GM12872 (cell line): ENCODE measurements around the gene NIF3L1.

ENCODE experiments used
- TF ChIP-seq, protein P1 (sequence below): IDR thresholded peaks from 3 replicates; pipeline ENCODE4 v1.5.1; 2011; ENCODE audit warnings: low read depth, mild to moderate bottlenecking, low read length, moderate library complexity; ENCODE audit not compliant: insufficient read depth

The NIF3L1 gene

DNA sequence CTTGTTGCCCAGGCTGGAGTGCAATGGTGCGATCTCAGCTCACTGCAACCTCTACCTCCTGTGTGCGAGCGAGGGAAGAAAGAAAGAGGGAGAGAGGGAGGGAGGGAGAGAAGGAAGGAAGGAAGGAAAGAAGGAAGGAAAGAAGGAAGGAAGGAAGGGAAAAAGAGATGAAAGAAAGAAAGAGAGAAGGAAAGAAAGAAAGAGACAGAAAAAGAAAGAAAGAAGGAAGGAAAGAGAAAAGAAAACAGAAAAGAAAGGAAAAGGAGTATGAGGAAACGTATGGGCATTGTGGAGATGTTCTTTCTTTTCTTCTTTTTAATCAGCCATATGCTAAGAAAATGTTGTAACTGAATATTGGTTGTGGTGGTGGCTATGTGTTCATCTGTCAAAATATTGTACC, 41.2 kb upstream of the NIF3L1 start:
- TF ChIP-seq, protein P1, sequence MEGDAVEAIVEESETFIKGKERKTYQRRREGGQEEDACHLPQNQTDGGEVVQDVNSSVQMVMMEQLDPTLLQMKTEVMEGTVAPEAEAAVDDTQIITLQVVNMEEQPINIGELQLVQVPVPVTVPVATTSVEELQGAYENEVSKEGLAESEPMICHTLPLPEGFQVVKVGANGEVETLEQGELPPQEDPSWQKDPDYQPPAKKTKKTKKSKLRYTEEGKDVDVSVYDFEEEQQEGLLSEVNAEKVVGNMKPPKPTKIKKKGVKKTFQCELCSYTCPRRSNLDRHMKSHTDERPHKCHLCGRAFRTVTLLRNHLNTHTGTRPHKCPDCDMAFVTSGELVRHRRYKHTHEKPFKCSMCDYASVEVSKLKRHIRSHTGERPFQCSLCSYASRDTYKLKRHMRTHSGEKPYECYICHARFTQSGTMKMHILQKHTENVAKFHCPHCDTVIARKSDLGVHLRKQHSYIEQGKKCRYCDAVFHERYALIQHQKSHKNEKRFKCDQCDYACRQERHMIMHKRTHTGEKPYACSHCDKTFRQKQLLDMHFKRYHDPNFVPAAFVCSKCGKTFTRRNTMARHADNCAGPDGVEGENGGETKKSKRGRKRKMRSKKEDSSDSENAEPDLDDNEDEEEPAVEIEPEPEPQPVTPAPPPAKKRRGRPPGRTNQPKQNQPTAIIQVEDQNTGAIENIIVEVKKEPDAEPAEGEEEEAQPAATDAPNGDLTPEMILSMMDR = no peak

DNA sequence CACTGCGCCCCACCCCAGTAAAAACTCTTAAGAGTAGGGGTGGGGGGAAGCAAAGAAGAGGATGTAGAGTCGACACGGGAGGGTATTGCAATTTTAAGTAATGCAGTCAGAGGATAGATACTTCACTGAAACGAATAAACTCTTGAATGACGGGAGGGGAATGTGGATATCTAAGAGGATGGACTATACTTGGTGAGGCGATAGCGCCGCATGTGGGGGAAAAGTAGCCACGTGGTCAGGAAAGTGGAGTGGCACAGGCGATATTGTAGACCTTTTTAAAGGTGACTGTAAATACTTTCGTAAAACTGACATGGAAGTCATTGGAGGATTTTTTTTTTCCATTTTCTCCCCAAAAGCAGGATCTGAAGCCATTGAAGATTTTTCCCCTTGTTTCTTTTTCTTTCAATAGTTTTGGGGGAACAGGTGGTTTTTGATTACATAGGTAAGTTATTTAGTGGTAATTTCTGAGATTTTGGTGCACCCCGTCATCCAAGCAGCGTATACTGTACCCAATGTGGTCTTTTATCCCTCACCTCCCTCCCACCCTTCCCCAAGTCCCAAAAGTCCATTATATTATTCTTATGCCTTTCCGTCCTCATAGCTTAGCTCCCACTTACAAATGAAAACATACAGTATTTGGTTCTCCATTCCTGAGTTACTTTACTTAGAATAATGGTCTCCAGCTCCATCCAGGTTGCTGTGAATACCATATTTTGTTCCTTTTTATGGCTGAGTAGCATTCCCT, 38.5 kb upstream of the NIF3L1 start:
- TF ChIP-seq, protein P1 = no peak

DNA sequence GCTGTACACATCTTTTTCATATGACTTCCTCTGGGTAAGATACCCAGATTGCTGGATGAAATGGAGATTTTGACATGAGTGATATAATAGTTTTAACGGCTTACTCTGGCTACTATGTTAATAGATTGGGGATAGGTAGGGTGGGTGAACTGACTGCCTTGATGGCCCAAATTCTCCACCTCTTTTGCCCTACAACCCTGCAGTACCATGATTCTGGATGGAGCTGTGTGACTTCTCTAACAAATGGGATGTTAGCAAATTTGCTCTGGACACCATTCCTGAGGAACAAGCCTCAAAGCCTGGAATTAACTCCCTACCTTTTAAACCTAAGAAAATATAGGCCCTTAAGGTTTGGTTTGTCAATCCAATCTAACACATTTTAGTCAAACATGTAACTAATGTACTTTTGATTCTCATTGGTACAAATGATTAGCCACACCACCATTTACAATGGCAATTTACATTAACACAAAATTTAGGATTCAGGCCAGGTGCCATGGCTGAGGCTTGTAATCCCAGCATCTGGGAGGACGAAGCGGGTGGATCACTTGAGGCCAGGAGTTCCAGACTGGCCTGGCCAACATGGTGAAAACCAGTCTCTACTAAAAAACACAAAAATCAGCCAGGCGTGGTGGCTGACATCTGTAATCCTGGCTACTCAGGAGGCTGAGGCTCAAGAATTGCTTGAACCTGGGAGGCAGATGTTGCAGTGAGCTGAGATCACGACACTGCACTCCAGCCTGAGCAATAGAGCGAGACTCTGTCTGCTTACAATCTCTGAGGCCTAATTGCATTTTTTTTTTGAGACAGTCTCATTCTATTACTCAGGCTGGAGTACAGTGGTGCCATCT, 37.5 kb upstream of the NIF3L1 start:
- TF ChIP-seq, protein P1 = no peak

DNA sequence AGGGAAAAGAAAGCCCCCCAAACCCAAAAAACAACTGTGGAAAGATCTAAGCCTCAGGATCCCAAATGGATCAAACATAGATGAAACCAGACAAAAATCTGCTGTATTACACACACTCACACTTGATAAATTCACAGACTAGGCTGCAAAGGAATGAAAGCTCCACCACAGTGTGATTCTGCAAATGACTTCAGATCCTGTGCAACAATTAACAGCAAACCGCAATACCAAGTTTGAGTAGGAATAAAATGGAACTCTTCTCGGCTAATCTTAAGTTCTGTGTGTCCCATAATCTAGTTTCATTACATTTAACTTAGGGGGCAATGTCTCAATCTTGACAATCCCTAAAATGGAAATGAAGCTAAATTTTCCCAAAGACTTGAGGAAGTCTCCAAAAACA, 36.6 kb upstream of the NIF3L1 start:
- TF ChIP-seq, protein P1 = no peak

DNA sequence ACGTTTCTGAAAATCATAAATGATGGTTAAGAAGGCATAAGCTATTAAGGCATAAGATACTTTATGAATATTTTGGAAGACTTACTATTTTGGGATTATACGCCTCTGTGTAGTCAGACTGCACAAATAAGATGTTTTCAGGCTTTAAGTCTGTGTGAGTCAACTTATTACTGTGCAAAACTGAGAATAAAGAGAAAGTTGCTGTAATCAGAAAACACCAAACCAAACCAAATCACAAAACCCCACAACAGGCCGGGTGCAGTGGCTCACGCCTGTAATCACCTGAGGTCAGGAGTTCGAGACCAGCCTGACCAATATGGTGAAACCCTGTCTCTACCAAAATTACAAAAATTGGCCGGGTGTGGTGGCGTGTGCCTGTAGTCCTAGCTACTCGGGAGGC, 32.4 kb upstream of the NIF3L1 start:
- TF ChIP-seq, protein P1 = no peak

DNA sequence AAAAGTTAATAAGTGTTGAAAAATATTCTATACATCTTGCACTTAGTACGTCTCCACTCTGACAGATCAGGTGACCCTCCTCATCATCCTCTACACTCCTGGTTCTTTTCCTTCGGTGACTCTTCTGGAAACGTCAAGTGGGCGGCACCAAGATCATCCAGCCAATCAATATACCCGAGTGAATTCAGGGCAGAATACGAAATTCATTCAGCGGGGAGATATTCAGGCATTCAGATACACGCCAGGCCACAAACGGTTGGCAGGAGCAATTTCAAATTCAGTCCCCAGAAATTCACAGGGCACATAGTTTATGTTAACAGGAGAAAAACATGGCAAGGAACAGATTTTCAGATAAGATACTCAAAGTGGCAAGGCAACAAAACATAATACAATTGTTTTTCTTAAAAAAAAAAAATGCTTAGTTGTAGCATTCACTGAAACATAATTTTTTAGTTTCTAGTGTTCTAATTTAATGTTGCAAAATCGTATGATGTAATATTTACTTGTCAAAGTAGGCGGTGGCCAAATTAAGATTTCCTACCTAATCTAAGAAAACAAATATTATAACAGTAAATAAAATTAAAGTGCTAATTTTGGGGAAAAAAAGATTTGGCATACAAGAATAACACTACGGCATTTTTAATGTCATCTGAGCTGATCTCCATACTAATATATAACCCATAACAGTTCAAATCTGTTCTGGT, 28.9 kb upstream of the NIF3L1 start:
- TF ChIP-seq, protein P1 = no peak

DNA sequence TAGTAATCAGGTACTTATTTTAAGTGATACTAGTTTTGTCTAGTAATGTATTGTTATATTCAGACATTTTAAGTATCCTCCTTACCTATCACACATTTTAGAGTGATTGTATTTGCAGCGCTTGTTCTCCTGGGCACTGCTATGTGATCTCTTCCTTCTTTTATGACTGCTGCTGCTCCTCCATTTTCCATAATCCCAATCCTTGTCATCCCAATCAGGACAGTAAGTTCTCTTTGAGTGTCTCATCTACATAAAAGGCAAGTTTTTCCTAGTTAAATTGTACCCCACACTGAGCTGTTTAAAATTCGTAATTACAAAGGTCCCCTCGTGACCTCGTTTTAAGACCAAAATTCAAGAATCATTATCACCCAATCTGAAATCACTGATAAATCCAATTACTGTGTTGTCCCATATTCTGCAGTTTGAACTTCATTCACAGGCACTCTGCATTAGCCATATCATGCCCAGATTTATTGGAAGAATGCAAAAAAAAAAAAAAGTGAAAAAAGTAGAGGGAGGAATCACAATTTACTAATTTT, 27.5 kb upstream of the NIF3L1 start:
- TF ChIP-seq, protein P1 = no peak
